22Rv1 (cell line): ENCODE data around the gene LRRC19.
A peak's percentile ranks its signal among the peaks of the same experiment; 100 is the strongest.

Source experiments
- H3K27ac ChIP-seq: fragments of 450-650 bp; 2 replicates; pipeline ENCODE4 v1.5.1; 2017
- CTCF ChIP-seq: fragments of 450-650 bp; IDR thresholded peaks from 2 replicates; pipeline ENCODE4 v1.5.1; 2017; ENCODE audit warnings: mild to moderate bottlenecking
- ZFX ChIP-seq: fragments of 450-650 bp; IDR thresholded peaks from 2 replicates; pipeline ENCODE4 v1.6.1; 2017; ENCODE audit warnings: antibody characterized with exemption, borderline replicate concordance

The LRRC19 gene

GRCh38 chr9:27041746-27042145 is 36.3 kb upstream of the LRRC19 start:
- no peak overlapping the region for H3K27ac ChIP-seq
- TF ChIP-seq CTCF = no peak
- TF ChIP-seq ZFX = no peak

- H3K27ac ChIP-seq = no peak overlapping the region
- TF ChIP-seq ZFX (no peak), CTCF (no peak)
These were observed 32.0 kb upstream of the LRRC19 start for GRCh38 chr9:27037499-27037898.

GRCh38 chr9:27033815-27034403 is 28.4 kb upstream of the LRRC19 start:
- no peak overlapping the region for H3K27ac ChIP-seq
- no peak for TF ChIP-seq ZFX
- TF ChIP-seq CTCF = peak; percentile 85

- H3K27ac ChIP-seq = no peak overlapping the region
- TF ChIP-seq ZFX (no peak), CTCF (no peak)
These were observed 23.7 kb upstream of the LRRC19 start for GRCh38 chr9:27029186-27029585.

- TF ChIP-seq ZFX = no peak
- TF ChIP-seq CTCF = no peak
- H3K27ac ChIP-seq = no peak overlapping the region
These were observed 17.4 kb upstream of the LRRC19 start for GRCh38 chr9:27022920-27023319.

GRCh38 chr9:27019589-27019988 is 14.1 kb upstream of the LRRC19 start:
- TF ChIP-seq CTCF (no peak), ZFX (no peak)
- no peak overlapping the region for H3K27ac ChIP-seq

GRCh38 chr9:27003426-27004077 is 1.9 kb downstream of the LRRC19 start:
- no peak overlapping the region for H3K27ac ChIP-seq
- TF ChIP-seq ZFX = no peak

GRCh38 chr9:26995810-26996209 is 9.7 kb downstream of the LRRC19 start:
- TF ChIP-seq CTCF = no peak
- TF ChIP-seq ZFX = no peak
- no peak overlapping the region for H3K27ac ChIP-seq
